H9 (cell line): ENCODE data around the gene CAPSL. TPM values are rescaled to one million over a fixed set of nuclear protein-coding genes. Genes with fewer than 3 reads are reported as not detected.
"Not testable (repeated sequence)": the region's sequence is repeated elsewhere in the genome, so short reads cannot be mapped to it uniquely, and the experiment has no call there.

Experiments
- DNase-seq: peaks from one replicate; pipeline ENCODE4 v3.0.0-alpha.2; 2017
- H2AFZ ChIP-seq: one replicate; pipeline ENCODE4 v1.6.1; 2013; ENCODE audit warnings: mild to moderate bottlenecking, low read length, control low read depth, moderate library complexity
- H2AK5ac ChIP-seq: 2 replicates; pipeline ENCODE4 v1.6.1; 2013; ENCODE audit warnings: low read length, control low read depth, mixed read lengths; ENCODE audit not compliant: insufficient read length
- H2BK120ac ChIP-seq: one replicate; pipeline ENCODE4 v1.6.1; 2013; ENCODE audit warnings: low read depth, mild to moderate bottlenecking, low read length, control low read depth, inconsistent platforms; ENCODE audit not compliant: poor library complexity, severe bottlenecking
- H2BK12ac ChIP-seq: 2 replicates; pipeline ENCODE4 v1.6.1; 2013; ENCODE audit warnings: low read length, control low read depth, mixed read lengths, low read depth; ENCODE audit not compliant: insufficient read length
- H2BK15ac ChIP-seq: 2 replicates; pipeline ENCODE4 v1.6.1; 2013; ENCODE audit warnings: low read depth, low read length, control low read depth
- H2BK20ac ChIP-seq: one replicate; pipeline ENCODE4 v1.6.1; 2013; ENCODE audit warnings: low read depth, mild to moderate bottlenecking, low read length, control low read depth, inconsistent platforms; ENCODE audit not compliant: poor library complexity, severe bottlenecking
- H2BK5ac ChIP-seq: 2 replicates; pipeline ENCODE4 v1.6.1; 2013; ENCODE audit warnings: low read length, control low read depth, mixed read lengths; ENCODE audit not compliant: insufficient read length
- H3K14ac ChIP-seq: 2 replicates; pipeline ENCODE4 v1.6.1; 2013; ENCODE audit warnings: low read length, control low read depth; ENCODE audit not compliant: insufficient read depth
- H3K18ac ChIP-seq: 2 replicates; pipeline ENCODE4 v1.6.1; 2013; ENCODE audit warnings: low read depth, mild to moderate bottlenecking, mixed read lengths, low read length, control low read depth; ENCODE audit not compliant: insufficient read length
- H3K23ac ChIP-seq: 2 replicates; pipeline ENCODE4 v1.6.1; 2013; ENCODE audit warnings: low read length, control low read depth, mixed read lengths, low read depth; ENCODE audit not compliant: insufficient read length
- H3K23me2 ChIP-seq: 2 replicates; pipeline ENCODE4 v1.6.1; 2013; ENCODE audit warnings: low read depth, mild to moderate bottlenecking, mixed read lengths, low read length, control low read depth; ENCODE audit not compliant: insufficient read length, poor library complexity, severe bottlenecking
- H3K27ac ChIP-seq: 2 replicates; pipeline ENCODE4 v1.5.1; 2013; ENCODE audit warnings: low read length, control low read depth, mixed read lengths, low read depth; ENCODE audit not compliant: insufficient read length
- H3K27me3 ChIP-seq: 2 replicates; pipeline ENCODE4 v1.6.1; 2013; ENCODE audit warnings: low read length, control low read depth, inconsistent platforms; ENCODE audit not compliant: insufficient read depth
- H3K4ac ChIP-seq: 2 replicates; pipeline ENCODE4 v1.6.1; 2013; ENCODE audit warnings: low read depth, mild to moderate bottlenecking, control low read depth, inconsistent platforms, low read length, moderate library complexity
- H3K4me1 ChIP-seq: 2 replicates; pipeline ENCODE4 v1.6.1; 2013; ENCODE audit warnings: low read length, control low read depth, inconsistent platforms; ENCODE audit not compliant: insufficient read depth
- H3K4me2 ChIP-seq: 2 replicates; pipeline ENCODE4 v1.6.1; 2013; ENCODE audit warnings: low read length, control low read depth, mixed read lengths; ENCODE audit not compliant: insufficient read length, insufficient read depth
- H3K56ac ChIP-seq: 2 replicates; pipeline ENCODE4 v1.6.1; 2013; ENCODE audit warnings: low read depth, mild to moderate bottlenecking, mixed read lengths, low read length, control low read depth; ENCODE audit not compliant: insufficient read length
- H3K79me1 ChIP-seq: 2 replicates; pipeline ENCODE4 v1.6.1; 2013; ENCODE audit warnings: low read depth, mild to moderate bottlenecking, moderate library complexity, low read length, control low read depth, inconsistent platforms; ENCODE audit not compliant: insufficient read depth, poor library complexity, severe bottlenecking
- H3K79me2 ChIP-seq: 2 replicates; pipeline ENCODE4 v1.6.1; 2013; ENCODE audit warnings: low read length, control low read depth, inconsistent platforms; ENCODE audit not compliant: insufficient read depth
- H3K9ac ChIP-seq: 2 replicates; pipeline ENCODE4 v1.6.1; 2013; ENCODE audit warnings: low read length, control low read depth, mixed read lengths; ENCODE audit not compliant: insufficient read length; ENCODE audit errors: extremely low read depth
- H3K9me3 ChIP-seq: one replicate; pipeline ENCODE4 v1.6.1; 2013; ENCODE audit warnings: low read depth, low read length, inconsistent platforms; ENCODE audit not compliant: control insufficient read depth
- H3T11ph ChIP-seq: one replicate; pipeline ENCODE4 v1.6.1; 2013; ENCODE audit warnings: mild to moderate bottlenecking, low read length, control low read depth, inconsistent platforms
- H4K20me1 ChIP-seq: one replicate; pipeline ENCODE4 v1.6.1; 2013; ENCODE audit not compliant: control insufficient read depth, insufficient read length, insufficient read depth
- H4K5ac ChIP-seq: 2 replicates; pipeline ENCODE4 v1.6.1; 2013; ENCODE audit warnings: low read depth, mild to moderate bottlenecking, mixed read lengths, low read length, control low read depth; ENCODE audit not compliant: insufficient read length
- H4K8ac ChIP-seq: replicated peaks from 2 replicates; pipeline ENCODE4 v1.6.1; 2013; ENCODE audit warnings: low read length, control low read depth, mixed read lengths, low read depth; ENCODE audit not compliant: insufficient read length
- H4K91ac ChIP-seq: 2 replicates; pipeline ENCODE4 v1.6.1; 2013; ENCODE audit warnings: low read depth, mild to moderate bottlenecking, moderate library complexity, mixed read lengths, low read length, control low read depth; ENCODE audit not compliant: insufficient read length
- H3K27ac Mint-ChIP-seq, 3 experiments: 2 replicates in 2 of 3; 3 replicates in 1 of 3; pipeline ENCODE4 v1.8.0; 2020 to 2021; ENCODE audit warnings: mixed read lengths in 3 of 3, mild to moderate bottlenecking in 1 of 3, moderate library complexity in 1 of 3
- H3K27me3 Mint-ChIP-seq: 2 replicates; pipeline ENCODE4 v1.8.0; 2021; ENCODE audit warnings: low read depth, mild to moderate bottlenecking, moderate library complexity, mixed read lengths
- H3K36me3 Mint-ChIP-seq, 3 experiments: 2 replicates in 2 of 3; 3 replicates in 1 of 3; pipeline ENCODE4 v1.8.0; 2020 to 2021; ENCODE audit warnings: low read depth in 3 of 3, mixed read lengths in 3 of 3; ENCODE audit not compliant: insufficient read depth in 1 of 3
- H3K4me1 Mint-ChIP-seq, 2 experiments: 2 replicates each; pipeline ENCODE4 v1.8.0; 2020; ENCODE audit warnings: mixed read lengths in 2 of 2
- H3K4me3 Mint-ChIP-seq, 2 experiments: 2 replicates in 1 of 2; 3 replicates in 1 of 2; pipeline ENCODE4 v1.8.0; 2020 to 2021; ENCODE audit warnings: mild to moderate bottlenecking in 2 of 2, mixed read lengths in 2 of 2, moderate library complexity in 1 of 2
- H3K9me3 Mint-ChIP-seq, 2 experiments: 2 replicates in 1 of 2; 3 replicates in 1 of 2; pipeline ENCODE4 v1.8.0; 2020; ENCODE audit warnings: mild to moderate bottlenecking in 2 of 2, mixed read lengths in 2 of 2, moderate library complexity in 1 of 2
- WGBS: extraction: QIAGEN DNeasy Blood & Tissue Kit; methylation state at CpG from one replicate; pipeline ENCODE4 v1.1.7; 2013; ENCODE audit warnings: missing lambda C conversion rate, low lambda C conversion rate, mixed read lengths; ENCODE audit not compliant: insufficient read length; ENCODE audit errors: extremely low coverage; 5-methylcytosine and 5-hydroxymethylcytosine counted together
- total RNA-seq: library from RNA; stranded (reverse); gene quantifications from 2 replicates; pipeline ENCODE4 v1.2.1, GENCODE V29; 2021
- TF ChIP-seq, protein P1 (sequence below): fragments of 200-600 bp; sonication (generic); conservative IDR thresholded peaks from 3 replicates; pipeline ENCODE4 v1.8.0; 2021; ENCODE audit warnings: antibody characterized with exemption, mild to moderate bottlenecking

Gene CAPSL
- total RNA-seq, 1 experiment from 2014 or later: not detected

GRCh38 chr5:35979715-35980114 lies 41.3 kb upstream of the CAPSL start:
- no peaks in the 10 kb centered on the region for H3K79me1 ChIP-seq
- H2AFZ ChIP-seq: no peak overlapping the region
- no peaks in the 10 kb centered on the region for H3K23me2 ChIP-seq
- H3K4ac ChIP-seq: no peak overlapping the region
- H3K9ac ChIP-seq: no peak overlapping the region
- H4K5ac ChIP-seq: no peak overlapping the region
- DNase-seq: no peak
- no peak overlapping the region for H3K56ac ChIP-seq
- no peak overlapping the region for H3T11ph ChIP-seq
- Mint-ChIP-seq H3K4me3 (no peak overlapping the region; a peak in 1 of 5 replicates), H3K27ac (no peak overlapping the region), H3K27me3 (peaks cover 3% of the 10 kb centered on the region), H3K4me1 (no peaks in the 10 kb centered on the region), H3K36me3 (peaks cover 8 to 17% (median 16%) of the 10 kb centered on the region in 3 experiments), H3K9me3 (peaks cover 50 to 52% of the 10 kb centered on the region in 2 experiments)
- no peak overlapping the region for H4K8ac ChIP-seq
- H3K9me3 ChIP-seq: no peaks in the 10 kb centered on the region
- no peak overlapping the region for H3K23ac ChIP-seq
- no peak overlapping the region for H3K4me2 ChIP-seq
- no peak overlapping the region for H2BK12ac ChIP-seq
- no peak overlapping the region for H2BK15ac ChIP-seq
- H2BK120ac ChIP-seq: no peak overlapping the region
- H3K27ac ChIP-seq: no peak overlapping the region
- no peak overlapping the region for H2BK20ac ChIP-seq
- H3K4me1 ChIP-seq: no peaks in the 10 kb centered on the region
- no peak overlapping the region for H4K91ac ChIP-seq
- H3K27me3 ChIP-seq: no peaks in the 10 kb centered on the region
- no peak overlapping the region for H3K18ac ChIP-seq
- no peaks in the 10 kb centered on the region for H4K20me1 ChIP-seq
- TF ChIP-seq, protein P1, sequence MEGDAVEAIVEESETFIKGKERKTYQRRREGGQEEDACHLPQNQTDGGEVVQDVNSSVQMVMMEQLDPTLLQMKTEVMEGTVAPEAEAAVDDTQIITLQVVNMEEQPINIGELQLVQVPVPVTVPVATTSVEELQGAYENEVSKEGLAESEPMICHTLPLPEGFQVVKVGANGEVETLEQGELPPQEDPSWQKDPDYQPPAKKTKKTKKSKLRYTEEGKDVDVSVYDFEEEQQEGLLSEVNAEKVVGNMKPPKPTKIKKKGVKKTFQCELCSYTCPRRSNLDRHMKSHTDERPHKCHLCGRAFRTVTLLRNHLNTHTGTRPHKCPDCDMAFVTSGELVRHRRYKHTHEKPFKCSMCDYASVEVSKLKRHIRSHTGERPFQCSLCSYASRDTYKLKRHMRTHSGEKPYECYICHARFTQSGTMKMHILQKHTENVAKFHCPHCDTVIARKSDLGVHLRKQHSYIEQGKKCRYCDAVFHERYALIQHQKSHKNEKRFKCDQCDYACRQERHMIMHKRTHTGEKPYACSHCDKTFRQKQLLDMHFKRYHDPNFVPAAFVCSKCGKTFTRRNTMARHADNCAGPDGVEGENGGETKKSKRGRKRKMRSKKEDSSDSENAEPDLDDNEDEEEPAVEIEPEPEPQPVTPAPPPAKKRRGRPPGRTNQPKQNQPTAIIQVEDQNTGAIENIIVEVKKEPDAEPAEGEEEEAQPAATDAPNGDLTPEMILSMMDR: no peak
- H2BK5ac ChIP-seq: no peak overlapping the region
- no peak overlapping the region for H2AK5ac ChIP-seq
- H3K14ac ChIP-seq: no peak overlapping the region
- H3K79me2 ChIP-seq: no peaks in the 10 kb centered on the region

- H3K4me1 Mint-ChIP-seq, H3K18ac ChIP-seq, H2BK5ac ChIP-seq, H2BK120ac ChIP-seq, H3K4me3 Mint-ChIP-seq, H3K14ac ChIP-seq, H3K56ac ChIP-seq, H3K4me2 ChIP-seq, H4K20me1 ChIP-seq, DNase-seq, H3K9me3 ChIP-seq, H3K4ac ChIP-seq, H2BK20ac ChIP-seq, H3K79me1 ChIP-seq, H4K5ac ChIP-seq, H2BK12ac ChIP-seq, H3K23me2 ChIP-seq, H3K27me3 Mint-ChIP-seq, H3K9ac ChIP-seq, H3K36me3 Mint-ChIP-seq, H2AK5ac ChIP-seq, H3K27ac ChIP-seq, H3K27me3 ChIP-seq, H4K91ac ChIP-seq, H3K27ac Mint-ChIP-seq, H2BK15ac ChIP-seq, H3K79me2 ChIP-seq, H3T11ph ChIP-seq, H2AFZ ChIP-seq, H4K8ac ChIP-seq, H3K23ac ChIP-seq, H3K4me1 ChIP-seq: not testable (repeated sequence)
- H3K9me3 Mint-ChIP-seq: peaks cover 32 to 36% of the 10 kb centered on the region in 2 experiments
- WGBS: no CpG with 5 or more reads among the region's 3 CpGs
Measured at GRCh38 chr5:35976859-35977258, 38.4 kb upstream of the CAPSL start.
